CD4-positive, alpha-beta T cell treated with Interleukin-15 for 1 hour (primary cell): ENCODE measurements around the gene TAF1B.

Experiments used
- DNase-seq: peaks from one replicate; pipeline ENCODE4 v3.0.0-alpha.2; 2020

Gene TAF1B

GRCh38 chr2:9843229-9844035 is at the start of gene TAF1B:
Gene TAF1B (plus strand): TSS chr2:9843474. CDS start chr2:9843542, 68 bp downstream.
- peak; percentile 81 for DNase-seq

GRCh38 chr2:9793918-9794717 is 49.2 kb upstream of the TAF1B start:
- DNase-seq: no peak

- no peak for DNase-seq
Measured at GRCh38 chr2:9795071-9795470, 48.2 kb upstream of the TAF1B start.

GRCh38 chr2:9796056-9797010 is 46.9 kb upstream of the TAF1B start:
- DNase-seq: no peak

GRCh38 chr2:9797086-9797485 is 46.2 kb upstream of the TAF1B start:
- DNase-seq: no peak

GRCh38 chr2:9797681-9798556 is 45.4 kb upstream of the TAF1B start:
- no peak for DNase-seq

- no peak for DNase-seq
Measured at GRCh38 chr2:9799011-9799596, 44.2 kb upstream of the TAF1B start.

- peak; percentile 79 for DNase-seq
Measured at GRCh38 chr2:9799729-9800632, 43.3 kb upstream of the TAF1B start.

- no peak for DNase-seq
Measured at GRCh38 chr2:9800639-9800974, 42.7 kb upstream of the TAF1B start.

GRCh38 chr2:9800975-9801726 is 42.1 kb upstream of the TAF1B start:
- peak; percentile 80 for DNase-seq

- peak; percentile 7 for DNase-seq
Measured at GRCh38 chr2:9802576-9802993, 40.7 kb upstream of the TAF1B start.

GRCh38 chr2:9803023-9803805 is 40.1 kb upstream of the TAF1B start:
- DNase-seq: no peak

GRCh38 chr2:9805435-9806297 is 37.6 kb upstream of the TAF1B start:
- DNase-seq: peak; percentile 9

GRCh38 chr2:9806298-9806610 is 37.0 kb upstream of the TAF1B start:
- DNase-seq: peak; percentile 9

GRCh38 chr2:9806656-9807055 is 36.6 kb upstream of the TAF1B start:
- no peak for DNase-seq

- DNase-seq: no peak
Measured at GRCh38 chr2:9807056-9807455, 36.2 kb upstream of the TAF1B start.

- DNase-seq: no peak
Measured at GRCh38 chr2:9807555-9808305, 35.5 kb upstream of the TAF1B start.
